NCI-H2227 (cell line): ENCODE data around the gene WDCP.
"Not testable (repeated sequence)": the region's sequence is repeated elsewhere in the genome, so short reads cannot be mapped to it uniquely, and the experiment has no call there.

Source experiments
- DNase-seq: peaks from one replicate; lab custom pipeline; 2025; ENCODE audit not compliant: unreplicated experiment; lab: John Stamatoyannopoulos, UW

WDCP gene, protein sequence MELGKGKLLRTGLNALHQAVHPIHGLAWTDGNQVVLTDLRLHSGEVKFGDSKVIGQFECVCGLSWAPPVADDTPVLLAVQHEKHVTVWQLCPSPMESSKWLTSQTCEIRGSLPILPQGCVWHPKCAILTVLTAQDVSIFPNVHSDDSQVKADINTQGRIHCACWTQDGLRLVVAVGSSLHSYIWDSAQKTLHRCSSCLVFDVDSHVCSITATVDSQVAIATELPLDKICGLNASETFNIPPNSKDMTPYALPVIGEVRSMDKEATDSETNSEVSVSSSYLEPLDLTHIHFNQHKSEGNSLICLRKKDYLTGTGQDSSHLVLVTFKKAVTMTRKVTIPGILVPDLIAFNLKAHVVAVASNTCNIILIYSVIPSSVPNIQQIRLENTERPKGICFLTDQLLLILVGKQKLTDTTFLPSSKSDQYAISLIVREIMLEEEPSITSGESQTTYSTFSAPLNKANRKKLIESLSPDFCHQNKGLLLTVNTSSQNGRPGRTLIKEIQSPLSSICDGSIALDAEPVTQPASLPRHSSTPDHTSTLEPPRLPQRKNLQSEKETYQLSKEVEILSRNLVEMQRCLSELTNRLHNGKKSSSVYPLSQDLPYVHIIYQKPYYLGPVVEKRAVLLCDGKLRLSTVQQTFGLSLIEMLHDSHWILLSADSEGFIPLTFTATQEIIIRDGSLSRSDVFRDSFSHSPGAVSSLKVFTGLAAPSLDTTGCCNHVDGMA

GRCh38 chr2:24046930-24047702, at the start of gene WDCP:
Gene WDCP, minus strand, starts transcription at chr2:24047391. Its CDS starts 7,897 bp downstream, at chr2:24039494.
- peak; percentile 97 for DNase-seq

DNA sequence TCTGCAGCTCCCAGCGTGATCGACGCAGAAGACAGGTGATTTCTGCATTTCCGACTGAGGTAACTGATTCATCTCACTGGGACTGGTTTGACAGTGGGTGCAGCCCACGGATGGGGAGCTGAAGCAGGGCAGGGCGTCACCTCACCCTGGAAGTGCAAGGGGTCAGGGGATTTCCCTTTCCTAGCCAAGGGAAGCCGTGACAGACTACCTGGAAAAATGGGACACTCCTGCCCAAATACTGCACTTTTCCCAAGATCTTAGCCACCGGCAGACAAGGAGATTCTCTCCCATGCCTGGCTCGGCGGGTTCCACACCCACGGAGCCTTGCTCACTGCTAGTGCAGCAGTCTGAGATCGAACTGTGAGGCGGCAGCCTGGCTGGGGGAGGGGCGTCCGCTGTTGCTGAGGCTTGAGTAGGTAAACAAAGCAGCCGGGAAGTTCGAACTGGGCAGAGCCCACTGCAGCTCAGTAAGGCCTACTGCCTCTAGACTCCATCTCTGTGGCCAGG, 48.0 kb upstream of the WDCP start:
- DNase-seq: not testable (repeated sequence)

- not testable (repeated sequence) for DNase-seq
These were observed 46.1 kb upstream of the WDCP start for GRCh38 chr2:24093270-24093669.

GRCh38 chr2:24088821-24089359, 41.7 kb upstream of the WDCP start:
- no peak for DNase-seq

DNA sequence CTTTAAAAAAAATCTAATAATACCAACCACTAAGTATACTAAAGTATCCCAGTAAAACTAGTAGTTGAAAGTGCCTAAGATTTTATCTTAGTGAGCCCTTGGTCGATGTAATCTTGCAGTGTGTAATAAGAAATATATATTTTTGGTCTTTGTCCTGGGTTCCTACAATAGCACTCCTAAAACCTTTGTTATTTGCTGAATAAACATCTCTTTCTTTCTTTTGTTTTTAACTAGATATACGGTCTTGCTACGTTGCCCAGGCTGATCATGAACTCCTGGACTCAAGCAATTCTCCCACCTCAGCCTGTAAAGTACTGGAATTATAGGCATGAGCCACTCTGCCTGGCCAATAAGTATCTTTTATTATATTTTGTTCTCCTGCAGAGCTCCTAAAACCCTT, 39.8 kb upstream of the WDCP start:
- DNase-seq: no peak

GRCh38 chr2:24086241-24086640, 39.0 kb upstream of the WDCP start:
- no peak for DNase-seq

GRCh38 chr2:24085200-24085489, 38.0 kb upstream of the WDCP start:
- no peak for DNase-seq

DNA sequence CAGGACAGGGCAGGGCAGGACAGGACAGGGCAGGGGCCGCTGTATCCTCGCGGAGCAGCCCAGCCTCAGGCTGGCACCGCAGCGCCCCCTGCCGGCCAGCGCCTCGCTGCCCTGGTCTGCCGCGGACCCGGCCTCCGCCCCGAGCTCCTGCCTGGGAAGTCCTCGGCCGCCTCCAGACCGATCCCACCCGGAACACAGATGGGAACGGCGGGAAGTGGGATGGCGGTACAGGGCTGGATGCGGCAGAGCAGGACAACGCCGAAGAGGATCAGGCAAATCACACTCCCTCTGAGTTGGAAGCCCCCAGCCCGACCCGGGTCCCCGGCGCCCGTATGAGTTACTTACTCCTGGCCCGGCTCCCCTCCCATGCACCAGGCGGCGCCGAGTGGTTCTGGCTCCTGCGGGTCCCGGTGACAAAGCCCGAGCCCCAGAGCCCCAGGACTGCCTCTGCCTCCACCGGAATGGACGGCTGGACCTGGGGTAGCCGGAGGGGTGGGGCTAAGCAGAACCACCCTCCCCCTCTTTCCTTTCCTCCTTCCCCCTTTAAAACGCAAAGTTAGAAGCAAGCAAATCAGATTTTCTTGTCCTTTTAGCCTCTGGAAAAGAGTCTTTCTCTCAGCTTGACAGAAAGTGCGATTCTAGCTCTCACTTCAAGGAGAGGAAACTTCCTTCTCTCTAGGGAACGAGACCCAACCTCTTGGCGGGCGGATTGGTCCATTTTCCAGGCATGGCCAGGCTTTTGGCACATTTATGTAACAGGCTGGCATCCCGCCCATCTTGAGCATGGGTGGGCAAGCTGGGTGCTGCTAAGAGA, 37.4 kb upstream of the WDCP start, which contains the start of gene TP53I3:
TSS of gene TP53I3 (minus strand) at position 449 of the 814 bp plus-strand sequence. CDS start 508 bp downstream, outside the sequence.
- DNase-seq: peak; percentile 91

DNA sequence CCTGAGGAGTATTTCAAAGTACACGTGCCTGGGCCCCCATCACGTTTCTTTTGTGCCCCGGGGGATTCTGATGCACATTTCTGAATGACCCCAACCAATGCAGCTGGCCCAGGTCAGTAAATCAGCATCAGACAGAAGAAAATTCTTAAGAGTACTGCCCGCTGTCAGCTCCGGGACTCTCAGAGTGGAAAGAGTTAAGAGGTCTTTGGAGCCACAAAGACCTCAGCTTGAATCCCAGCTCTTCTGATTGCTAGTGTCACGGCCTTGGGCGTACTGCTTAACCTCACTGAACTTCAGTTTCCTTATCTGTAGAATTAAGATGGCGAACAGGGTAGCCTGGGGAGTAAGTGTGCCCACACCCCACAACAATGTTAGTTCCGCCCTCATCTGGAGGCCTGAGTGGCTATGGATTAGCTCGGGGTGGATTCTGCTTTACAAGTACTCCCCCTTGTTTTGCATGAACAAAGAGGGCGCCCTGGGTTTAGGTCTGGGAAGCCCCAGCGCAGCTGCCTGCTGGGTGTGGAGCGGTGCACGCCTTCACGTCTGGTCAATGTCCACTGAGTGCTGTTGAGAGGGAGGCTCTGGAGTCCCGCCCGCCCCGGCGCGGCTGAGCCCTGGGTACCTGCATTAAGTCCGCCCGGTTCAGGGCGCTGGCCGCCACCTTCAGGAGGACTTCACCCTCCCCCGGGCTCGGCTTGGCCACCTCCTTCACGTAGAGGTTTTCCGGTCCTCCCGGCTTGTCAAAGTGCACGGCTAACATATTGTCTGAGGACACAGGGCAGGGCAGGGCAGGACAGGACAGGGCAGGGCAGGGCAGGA, 36.6 kb upstream of the WDCP start:
- DNase-seq: peak; percentile 92

DNA sequence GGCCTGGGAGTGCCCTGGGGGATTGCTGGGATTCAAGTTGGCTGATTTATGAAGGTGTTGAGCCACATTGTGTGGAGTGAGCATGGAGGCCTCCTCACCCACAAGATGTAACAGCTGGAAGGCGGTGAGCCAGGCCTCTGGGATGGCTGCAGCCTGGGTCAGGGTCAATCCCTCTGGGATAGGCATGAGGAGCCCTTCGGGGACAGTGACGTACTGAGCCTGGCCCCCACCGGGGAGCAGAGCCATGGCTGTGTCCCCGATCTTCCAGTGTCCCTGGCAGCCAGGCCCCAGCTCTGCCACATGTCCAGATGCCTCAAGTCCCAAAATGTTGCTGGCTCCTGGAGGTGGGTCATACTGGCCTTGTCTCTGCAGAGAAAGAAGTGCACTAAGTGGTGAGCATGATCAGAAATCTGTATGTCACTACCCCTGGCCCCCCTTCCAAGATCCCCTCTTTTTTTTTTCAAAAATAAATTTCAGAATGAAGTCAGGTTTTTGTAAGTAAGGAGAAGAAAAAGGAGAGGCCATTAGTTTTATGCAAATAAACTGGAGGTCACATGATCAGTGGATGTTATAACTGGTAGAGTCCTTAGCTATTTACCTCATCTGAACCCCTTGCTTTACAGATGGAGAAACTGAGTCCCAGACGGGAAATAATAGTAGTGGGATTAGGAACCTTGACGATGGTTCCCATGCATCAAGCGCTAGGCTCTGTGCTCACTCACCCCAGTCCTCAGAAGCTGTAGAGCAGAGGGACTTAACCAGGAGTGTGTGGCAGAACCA, 35.8 kb upstream of the WDCP start:
- DNase-seq: peak; percentile 42

DNA sequence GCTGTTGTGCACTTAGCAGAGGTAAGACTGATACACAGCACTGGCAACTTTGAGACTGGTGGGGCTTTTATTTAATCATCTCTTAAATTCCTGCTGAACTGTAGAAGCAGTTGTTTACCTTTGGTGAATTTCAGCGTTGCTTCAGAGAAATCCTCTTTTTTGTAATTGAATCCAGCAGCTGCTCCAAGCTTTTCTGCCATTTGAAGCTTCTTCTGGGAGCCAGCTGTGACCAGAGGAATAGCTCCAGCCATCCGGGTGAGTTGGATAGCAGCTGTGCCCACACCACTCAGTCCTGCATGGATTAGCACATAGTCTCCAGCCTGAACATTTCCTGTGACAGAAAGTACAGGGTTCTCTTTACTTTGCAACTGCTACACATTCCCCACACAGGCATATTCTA, 33.5 kb upstream of the WDCP start:
- DNase-seq: no peak

- no peak for DNase-seq
These were observed 30.7 kb upstream of the WDCP start for GRCh38 chr2:24077879-24078278.

DNA sequence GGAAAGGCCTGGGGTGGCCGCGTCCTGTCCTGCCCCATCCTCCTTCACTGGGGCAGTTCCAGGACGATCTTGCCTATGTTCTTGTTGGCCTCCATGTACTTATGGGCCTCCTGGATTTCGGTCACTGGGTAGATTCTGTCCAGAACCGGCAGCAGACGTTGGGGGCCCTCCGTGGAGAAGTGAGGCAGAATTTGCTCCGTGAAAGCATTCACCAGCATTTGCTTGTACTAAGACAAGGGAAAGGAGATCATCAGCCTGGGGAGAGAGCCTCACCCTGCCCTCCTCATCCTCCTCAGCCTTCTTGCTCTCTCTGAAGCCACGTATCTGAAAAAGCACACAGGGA, 30.3 kb upstream of the WDCP start:
- DNase-seq: no peak

GRCh38 chr2:24076849-24077534, 29.8 kb upstream of the WDCP start:
- peak; percentile 59 for DNase-seq

DNA sequence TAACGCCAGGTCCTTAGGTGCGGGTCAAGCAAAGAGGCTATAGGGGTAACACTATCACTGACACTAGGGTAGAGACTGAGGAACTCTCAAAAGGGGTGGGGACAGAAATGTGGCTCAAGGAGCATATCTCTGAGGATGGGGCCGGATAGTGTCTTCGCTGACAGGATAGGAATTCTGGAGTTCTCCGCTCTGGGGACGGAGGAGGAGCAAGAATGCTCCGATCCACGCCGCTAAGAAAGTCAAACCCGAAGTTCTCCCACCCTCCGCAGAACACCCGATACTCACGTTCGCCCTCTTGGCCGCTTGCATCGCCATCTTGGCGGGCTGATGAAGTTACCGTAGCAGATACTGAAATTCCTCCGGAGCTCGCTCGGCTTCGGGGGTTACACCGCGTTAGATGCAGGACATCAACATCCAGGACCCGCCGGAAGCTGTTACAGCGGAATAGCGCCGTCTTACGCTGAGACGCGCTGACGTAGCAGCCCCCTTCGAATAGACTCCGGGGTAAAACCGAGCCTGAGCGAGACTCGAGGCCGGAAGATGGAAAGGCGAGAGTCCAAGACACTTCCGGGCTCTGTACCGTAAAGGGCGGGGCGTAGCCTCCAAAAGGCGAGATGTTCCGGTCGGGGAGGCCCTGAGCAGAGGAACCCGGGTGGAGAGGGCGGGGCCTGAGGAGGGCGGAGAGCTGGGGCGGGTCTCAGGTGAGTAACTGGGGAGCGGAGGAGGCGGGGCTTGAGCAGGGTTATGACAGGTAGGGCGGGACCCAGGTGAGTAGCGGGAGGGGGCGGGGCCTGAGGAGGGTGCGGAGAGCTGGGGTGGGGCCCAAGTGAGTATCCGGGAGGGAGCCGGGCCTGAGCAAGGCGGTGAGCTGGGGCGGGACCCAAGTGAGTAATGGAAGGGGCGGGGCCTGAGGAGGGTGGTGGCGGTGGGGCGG, 29.0 kb upstream of the WDCP start, which contains the start of gene SF3B6:
TSS of gene SF3B6 (minus strand) at position 412 of the 934 bp plus-strand sequence. CDS start at position 315, 97 bp downstream.
- peak; percentile 100 for DNase-seq

GRCh38 chr2:24075259-24075658, 28.1 kb upstream of the WDCP start:
- no peak for DNase-seq

DNA sequence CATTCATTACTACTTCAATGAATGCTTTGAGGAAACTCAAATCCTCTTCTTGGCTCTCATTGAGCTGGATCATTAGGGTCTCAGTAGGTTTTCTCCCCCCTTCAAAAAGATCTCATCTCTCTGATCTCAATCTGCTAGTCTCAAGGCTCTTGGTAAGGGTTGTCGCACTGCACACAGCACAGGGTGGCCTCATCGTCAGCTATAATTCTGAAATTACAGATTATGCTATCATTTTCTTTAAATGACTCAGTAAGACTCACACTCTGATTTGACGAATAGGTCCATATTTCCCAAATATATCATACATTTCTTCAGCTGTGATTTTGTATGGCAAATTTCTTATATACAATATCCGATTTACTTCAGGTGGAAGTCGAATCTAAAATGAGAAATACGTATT, 26.6 kb upstream of the WDCP start:
- DNase-seq: no peak
